WTC11 (cell line): ENCODE data around the gene ATXN10. TPM values are rescaled to one million over a fixed set of nuclear protein-coding genes. Genes with fewer than 3 reads are reported as not detected.

Experiments
- ATAC-seq: fragments of 200-7000 bp; cut with Tn5 transposase; 2 replicates; pipeline ENCODE4 v1.10.0; 2021; ENCODE audit warnings: mild to moderate bottlenecking, moderate library complexity
- CTCF ChIA-PET: fragments of 300-600 bp; sonication (Branson Sonifier 250); formaldehyde crosslinking; loops from one replicate; lab custom pipeline; 2021; ENCODE audit warnings: antibody characterized with exemption; lab: Charles Lee
- POLR2A ChIA-PET: fragments of 350-600 bp; sonication (Branson Sonifier 250); formaldehyde crosslinking; loops from one replicate; lab custom pipeline; 2021; ENCODE audit warnings: antibody characterized with exemption; lab: Charles Lee
- DNase-seq: peaks from one replicate; pipeline ENCODE4 v3.0.0; 2021; ENCODE audit warnings: low spot score
- H3K27ac Mint-ChIP-seq: 2 replicates; pipeline ENCODE4 v1.8.0; 2021; ENCODE audit warnings: mixed read lengths
- H3K27me3 Mint-ChIP-seq: 2 replicates; pipeline ENCODE4 v1.8.0; 2021; ENCODE audit warnings: low read depth, mild to moderate bottlenecking, moderate library complexity, mixed read lengths
- H3K36me3 Mint-ChIP-seq: 2 replicates; pipeline ENCODE4 v1.8.0; 2021; ENCODE audit warnings: mixed read lengths
- H3K4me1 Mint-ChIP-seq: 2 replicates; pipeline ENCODE4 v1.8.0; 2022; ENCODE audit warnings: mixed read lengths
- H3K4me3 Mint-ChIP-seq: 2 replicates; pipeline ENCODE4 v1.8.0; 2021; ENCODE audit warnings: mild to moderate bottlenecking, moderate library complexity, mixed read lengths
- H3K9me3 Mint-ChIP-seq: 2 replicates; pipeline ENCODE4 v1.8.0; 2021; ENCODE audit warnings: mixed read lengths
- CREB1 ChIP-seq: sonication (generic); formaldehyde crosslinking; IDR thresholded peaks from 2 replicates; pipeline ENCODE4 v1.8.0; 2023; ENCODE audit warnings: mild to moderate bottlenecking, missing genetic modification reagents
- ESRRA ChIP-seq: sonication (generic); formaldehyde crosslinking; IDR thresholded peaks from 2 replicates; pipeline ENCODE4 v1.8.1; 2022; ENCODE audit warnings: mild to moderate bottlenecking, missing genetic modification reagents, borderline replicate concordance
- FOXJ3 ChIP-seq: sonication (generic); formaldehyde crosslinking; IDR thresholded peaks from 2 replicates; pipeline ENCODE4 v1.9.0; 2021; ENCODE audit warnings: missing genetic modification reagents, mild to moderate bottlenecking, borderline replicate concordance
- GABPB1 ChIP-seq: sonication (generic); formaldehyde crosslinking; IDR thresholded peaks from 2 replicates; pipeline ENCODE4 v1.8.1; 2023; ENCODE audit warnings: mild to moderate bottlenecking, missing genetic modification reagents
- KAT7 ChIP-seq: sonication (generic); formaldehyde crosslinking; IDR thresholded peaks from 2 replicates; pipeline ENCODE4 v1.8.1; 2023; ENCODE audit warnings: missing genetic modification reagents, mild to moderate bottlenecking, borderline replicate concordance
- MYBL2 ChIP-seq: sonication (generic); formaldehyde crosslinking; IDR thresholded peaks from 2 replicates; pipeline ENCODE4 v1.8.1; 2023; ENCODE audit warnings: mild to moderate bottlenecking, moderate library complexity, missing genetic modification reagents
- TEAD1 ChIP-seq: sonication (generic); formaldehyde crosslinking; IDR thresholded peaks from 2 replicates; pipeline ENCODE4 v1.8.0; 2022; ENCODE audit warnings: mild to moderate bottlenecking, missing genetic modification reagents
- ZBTB21 ChIP-seq: sonication (generic); formaldehyde crosslinking; IDR thresholded peaks from 2 replicates; pipeline ENCODE4 v1.8.1; 2023; ENCODE audit warnings: mild to moderate bottlenecking, missing genetic modification reagents, borderline replicate concordance
- ZNF138 ChIP-seq: sonication (generic); formaldehyde crosslinking; conservative IDR thresholded peaks from 2 replicates; pipeline ENCODE4 v1.8.1; 2022; ENCODE audit warnings: mild to moderate bottlenecking, moderate library complexity, missing genetic modification reagents
- ZNF671 ChIP-seq: fragments of 250-450 bp; sonication (Bioruptor Pico); IDR thresholded peaks from 2 replicates; pipeline ENCODE4 v1.8.0; 2021; ENCODE audit warnings: mild to moderate bottlenecking
- total RNA-seq: library from RNA; stranded (reverse); gene quantifications from 3 replicates; pipeline ENCODE4 v1.2.3, GENCODE V29; 2021
- TF ChIP-seq, protein P1 (sequence below): sonication (generic); formaldehyde crosslinking; IDR thresholded peaks from 2 replicates; pipeline ENCODE4 v1.8.0; 2023; ENCODE audit warnings: mild to moderate bottlenecking, missing genetic modification reagents
- TF ChIP-seq, protein P2 (sequence below): sonication (generic); formaldehyde crosslinking; IDR thresholded peaks from 2 replicates; pipeline ENCODE4 v1.8.1; 2023; ENCODE audit warnings: mild to moderate bottlenecking, missing genetic modification reagents, moderate library complexity
- TF ChIP-seq, protein P3 (sequence below): sonication (generic); formaldehyde crosslinking; IDR thresholded peaks from 2 replicates; pipeline ENCODE4 v1.8.1; 2022; ENCODE audit warnings: mild to moderate bottlenecking, moderate library complexity, missing genetic modification reagents
- TF ChIP-seq, protein P4 (sequence below): sonication (generic); formaldehyde crosslinking; IDR thresholded peaks from 2 replicates; pipeline ENCODE4 v1.8.1; 2023; ENCODE audit warnings: mild to moderate bottlenecking, missing genetic modification reagents, borderline replicate concordance
- TF ChIP-seq, protein P5 (sequence below): sonication (generic); formaldehyde crosslinking; conservative IDR thresholded peaks from 2 replicates; pipeline ENCODE4 v1.8.1; 2023; ENCODE audit warnings: mild to moderate bottlenecking, low read depth, missing genetic modification reagents, moderate library complexity
- TF ChIP-seq, protein P6 (sequence below): sonication (generic); formaldehyde crosslinking; IDR thresholded peaks from 2 replicates; pipeline ENCODE4 v1.8.1; 2023; ENCODE audit warnings: mild to moderate bottlenecking, missing genetic modification reagents
- TF ChIP-seq, protein P7 (sequence below): fragments of 250-450 bp; sonication (Bioruptor Pico); IDR thresholded peaks from 2 replicates; pipeline ENCODE4 v1.9.0; 2021; ENCODE audit warnings: mild to moderate bottlenecking

The ATXN10 gene
- total RNA-seq, 1 experiment from 2014 or later, result 185 TPM

DNA sequence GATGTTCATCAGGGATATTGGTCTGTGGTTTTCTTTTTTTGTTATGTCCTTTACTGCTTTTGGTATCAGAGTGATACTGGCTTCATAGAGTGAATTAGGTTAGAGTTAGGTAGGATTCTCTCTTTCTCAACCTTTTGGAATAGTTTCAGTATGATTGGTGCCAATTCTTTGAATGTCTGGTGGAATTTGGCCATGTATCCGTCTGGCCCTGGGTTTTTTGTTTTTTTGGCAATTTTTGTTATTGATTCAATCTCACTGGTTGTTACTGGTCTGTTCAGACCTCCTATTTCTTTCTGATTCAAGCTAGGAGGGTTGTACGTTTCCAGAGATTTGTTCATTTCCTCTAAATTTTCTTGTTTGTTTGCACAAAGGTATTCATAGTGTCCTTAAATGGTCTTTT is 54.4 kb downstream of the ATXN10 start:
- no peak for DNase-seq
- TF ChIP-seq FOXJ3 (CRISPR knock-in tag), result no peak
- TF ChIP-seq, protein P1, sequence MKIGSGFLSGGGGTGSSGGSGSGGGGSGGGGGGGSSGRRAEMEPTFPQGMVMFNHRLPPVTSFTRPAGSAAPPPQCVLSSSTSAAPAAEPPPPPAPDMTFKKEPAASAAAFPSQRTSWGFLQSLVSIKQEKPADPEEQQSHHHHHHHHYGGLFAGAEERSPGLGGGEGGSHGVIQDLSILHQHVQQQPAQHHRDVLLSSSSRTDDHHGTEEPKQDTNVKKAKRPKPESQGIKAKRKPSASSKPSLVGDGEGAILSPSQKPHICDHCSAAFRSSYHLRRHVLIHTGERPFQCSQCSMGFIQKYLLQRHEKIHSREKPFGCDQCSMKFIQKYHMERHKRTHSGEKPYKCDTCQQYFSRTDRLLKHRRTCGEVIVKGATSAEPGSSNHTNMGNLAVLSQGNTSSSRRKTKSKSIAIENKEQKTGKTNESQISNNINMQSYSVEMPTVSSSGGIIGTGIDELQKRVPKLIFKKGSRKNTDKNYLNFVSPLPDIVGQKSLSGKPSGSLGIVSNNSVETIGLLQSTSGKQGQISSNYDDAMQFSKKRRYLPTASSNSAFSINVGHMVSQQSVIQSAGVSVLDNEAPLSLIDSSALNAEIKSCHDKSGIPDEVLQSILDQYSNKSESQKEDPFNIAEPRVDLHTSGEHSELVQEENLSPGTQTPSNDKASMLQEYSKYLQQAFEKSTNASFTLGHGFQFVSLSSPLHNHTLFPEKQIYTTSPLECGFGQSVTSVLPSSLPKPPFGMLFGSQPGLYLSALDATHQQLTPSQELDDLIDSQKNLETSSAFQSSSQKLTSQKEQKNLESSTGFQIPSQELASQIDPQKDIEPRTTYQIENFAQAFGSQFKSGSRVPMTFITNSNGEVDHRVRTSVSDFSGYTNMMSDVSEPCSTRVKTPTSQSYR (CRISPR knock-in tag), result no peak
- no peaks in the 10 kb centered on the region for H3K9me3 Mint-ChIP-seq
- peaks cover 5% of the 10 kb centered on the region; the same call in 1 of the 2 replicates for H3K36me3 Mint-ChIP-seq
- peak overlapping the region; percentile 16; the same call in 1 of the 2 replicates for H3K27ac Mint-ChIP-seq
- H3K27me3 Mint-ChIP-seq, result no peaks in the 10 kb centered on the region
- ATAC-seq, result no peak
- POLR2A ChIA-PET, result no interaction called here
- H3K4me1 Mint-ChIP-seq, result peaks cover 16% of the 10 kb centered on the region
- no peak overlapping the region for H3K4me3 Mint-ChIP-seq
- CTCF ChIA-PET, result no interaction called here

DNA sequence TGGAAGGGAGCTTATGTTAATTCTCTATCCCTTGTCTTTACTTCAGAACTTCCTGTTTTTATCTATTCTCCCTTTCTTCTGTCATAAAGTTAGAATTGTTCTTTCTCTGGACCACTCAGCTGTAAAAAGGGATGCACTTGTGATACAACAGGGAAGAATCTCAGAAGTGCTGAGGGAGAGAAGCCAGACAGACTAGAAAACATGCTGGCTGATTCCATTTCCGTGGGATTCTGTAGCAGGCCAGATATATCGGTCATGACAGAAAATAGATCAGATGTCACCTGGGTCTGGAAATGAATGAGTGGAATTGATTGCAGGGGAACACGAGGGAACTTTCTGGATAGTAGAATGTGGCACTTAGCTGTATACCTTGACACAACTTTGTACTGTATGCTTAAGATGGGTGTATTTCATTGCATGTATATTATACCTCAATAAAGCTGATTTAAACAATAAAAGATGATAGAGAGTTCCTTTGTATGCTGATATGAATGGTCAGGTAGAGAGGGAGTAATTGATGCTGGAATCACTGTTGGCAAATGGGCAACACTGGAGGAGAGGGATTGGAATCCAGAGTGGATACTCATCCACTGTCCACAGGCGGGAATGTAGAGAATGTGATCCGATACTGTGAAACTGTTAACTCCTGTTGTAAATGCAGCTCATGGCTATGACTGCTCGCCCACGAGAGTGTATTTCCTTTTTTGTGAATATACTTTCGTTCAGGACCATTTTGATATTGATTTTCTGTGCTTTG is 59.6 kb downstream of the ATXN10 start:
- ChIA-PET CTCF (interaction anchor here (1.0 to 2.7 kb wide), 8 partner anchors 21 to 238 kb away, joined by 3 to 10 read pairs (median 4); partner anchors contain the start of gene ATXN10), POLR2A (no interaction called here)
- peaks cover 12% of the 10 kb centered on the region for H3K4me1 Mint-ChIP-seq
- peak overlapping the region; percentile 92 for H3K27ac Mint-ChIP-seq
- H3K4me3 Mint-ChIP-seq, result no peak overlapping the region
- peak; percentile 46; the same call in 1 of the 2 replicates for ATAC-seq
- no peaks in the 10 kb centered on the region for H3K9me3 Mint-ChIP-seq
- DNase-seq, result no peak
- 0 out of 2 replicates have a peak, but pooled peaks cover 2% of the 10 kb centered on the region for H3K36me3 Mint-ChIP-seq
- no peaks in the 10 kb centered on the region for H3K27me3 Mint-ChIP-seq
- TF ChIP-seq MYBL2 (CRISPR knock-in tag) (no peak), ZBTB21 (CRISPR knock-in tag) (no peak), ZNF671 (CRISPR knock-in tag) (no peak), ZNF138 (CRISPR knock-in tag) (no peak), TEAD1 (CRISPR knock-in tag) (no peak), GABPB1 (CRISPR knock-in tag) (no peak), CREB1 (CRISPR knock-in tag) (no peak), KAT7 (CRISPR knock-in tag) (no peak), ESRRA (CRISPR knock-in tag) (no peak)
- TF ChIP-seq, protein P2, sequence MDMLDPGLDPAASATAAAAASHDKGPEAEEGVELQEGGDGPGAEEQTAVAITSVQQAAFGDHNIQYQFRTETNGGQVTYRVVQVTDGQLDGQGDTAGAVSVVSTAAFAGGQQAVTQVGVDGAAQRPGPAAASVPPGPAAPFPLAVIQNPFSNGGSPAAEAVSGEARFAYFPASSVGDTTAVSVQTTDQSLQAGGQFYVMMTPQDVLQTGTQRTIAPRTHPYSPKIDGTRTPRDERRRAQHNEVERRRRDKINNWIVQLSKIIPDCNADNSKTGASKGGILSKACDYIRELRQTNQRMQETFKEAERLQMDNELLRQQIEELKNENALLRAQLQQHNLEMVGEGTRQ, result no peak
- TF ChIP-seq, protein P3, sequence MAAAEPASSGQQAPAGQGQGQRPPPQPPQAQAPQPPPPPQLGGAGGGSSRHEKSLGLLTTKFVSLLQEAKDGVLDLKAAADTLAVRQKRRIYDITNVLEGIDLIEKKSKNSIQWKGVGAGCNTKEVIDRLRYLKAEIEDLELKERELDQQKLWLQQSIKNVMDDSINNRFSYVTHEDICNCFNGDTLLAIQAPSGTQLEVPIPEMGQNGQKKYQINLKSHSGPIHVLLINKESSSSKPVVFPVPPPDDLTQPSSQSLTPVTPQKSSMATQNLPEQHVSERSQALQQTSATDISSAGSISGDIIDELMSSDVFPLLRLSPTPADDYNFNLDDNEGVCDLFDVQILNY (CRISPR knock-in tag), result no peak
- TF ChIP-seq, protein P4, sequence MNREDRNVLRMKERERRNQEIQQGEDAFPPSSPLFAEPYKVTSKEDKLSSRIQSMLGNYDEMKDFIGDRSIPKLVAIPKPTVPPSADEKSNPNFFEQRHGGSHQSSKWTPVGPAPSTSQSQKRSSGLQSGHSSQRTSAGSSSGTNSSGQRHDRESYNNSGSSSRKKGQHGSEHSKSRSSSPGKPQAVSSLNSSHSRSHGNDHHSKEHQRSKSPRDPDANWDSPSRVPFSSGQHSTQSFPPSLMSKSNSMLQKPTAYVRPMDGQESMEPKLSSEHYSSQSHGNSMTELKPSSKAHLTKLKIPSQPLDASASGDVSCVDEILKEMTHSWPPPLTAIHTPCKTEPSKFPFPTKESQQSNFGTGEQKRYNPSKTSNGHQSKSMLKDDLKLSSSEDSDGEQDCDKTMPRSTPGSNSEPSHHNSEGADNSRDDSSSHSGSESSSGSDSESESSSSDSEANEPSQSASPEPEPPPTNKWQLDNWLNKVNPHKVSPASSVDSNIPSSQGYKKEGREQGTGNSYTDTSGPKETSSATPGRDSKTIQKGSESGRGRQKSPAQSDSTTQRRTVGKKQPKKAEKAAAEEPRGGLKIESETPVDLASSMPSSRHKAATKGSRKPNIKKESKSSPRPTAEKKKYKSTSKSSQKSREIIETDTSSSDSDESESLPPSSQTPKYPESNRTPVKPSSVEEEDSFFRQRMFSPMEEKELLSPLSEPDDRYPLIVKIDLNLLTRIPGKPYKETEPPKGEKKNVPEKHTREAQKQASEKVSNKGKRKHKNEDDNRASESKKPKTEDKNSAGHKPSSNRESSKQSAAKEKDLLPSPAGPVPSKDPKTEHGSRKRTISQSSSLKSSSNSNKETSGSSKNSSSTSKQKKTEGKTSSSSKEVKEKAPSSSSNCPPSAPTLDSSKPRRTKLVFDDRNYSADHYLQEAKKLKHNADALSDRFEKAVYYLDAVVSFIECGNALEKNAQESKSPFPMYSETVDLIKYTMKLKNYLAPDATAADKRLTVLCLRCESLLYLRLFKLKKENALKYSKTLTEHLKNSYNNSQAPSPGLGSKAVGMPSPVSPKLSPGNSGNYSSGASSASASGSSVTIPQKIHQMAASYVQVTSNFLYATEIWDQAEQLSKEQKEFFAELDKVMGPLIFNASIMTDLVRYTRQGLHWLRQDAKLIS, result no peak
- TF ChIP-seq, protein P5, sequence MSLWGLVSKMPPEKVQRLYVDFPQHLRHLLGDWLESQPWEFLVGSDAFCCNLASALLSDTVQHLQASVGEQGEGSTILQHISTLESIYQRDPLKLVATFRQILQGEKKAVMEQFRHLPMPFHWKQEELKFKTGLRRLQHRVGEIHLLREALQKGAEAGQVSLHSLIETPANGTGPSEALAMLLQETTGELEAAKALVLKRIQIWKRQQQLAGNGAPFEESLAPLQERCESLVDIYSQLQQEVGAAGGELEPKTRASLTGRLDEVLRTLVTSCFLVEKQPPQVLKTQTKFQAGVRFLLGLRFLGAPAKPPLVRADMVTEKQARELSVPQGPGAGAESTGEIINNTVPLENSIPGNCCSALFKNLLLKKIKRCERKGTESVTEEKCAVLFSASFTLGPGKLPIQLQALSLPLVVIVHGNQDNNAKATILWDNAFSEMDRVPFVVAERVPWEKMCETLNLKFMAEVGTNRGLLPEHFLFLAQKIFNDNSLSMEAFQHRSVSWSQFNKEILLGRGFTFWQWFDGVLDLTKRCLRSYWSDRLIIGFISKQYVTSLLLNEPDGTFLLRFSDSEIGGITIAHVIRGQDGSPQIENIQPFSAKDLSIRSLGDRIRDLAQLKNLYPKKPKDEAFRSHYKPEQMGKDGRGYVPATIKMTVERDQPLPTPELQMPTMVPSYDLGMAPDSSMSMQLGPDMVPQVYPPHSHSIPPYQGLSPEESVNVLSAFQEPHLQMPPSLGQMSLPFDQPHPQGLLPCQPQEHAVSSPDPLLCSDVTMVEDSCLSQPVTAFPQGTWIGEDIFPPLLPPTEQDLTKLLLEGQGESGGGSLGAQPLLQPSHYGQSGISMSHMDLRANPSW (CRISPR knock-in tag), result no peak
- TF ChIP-seq, protein P6, sequence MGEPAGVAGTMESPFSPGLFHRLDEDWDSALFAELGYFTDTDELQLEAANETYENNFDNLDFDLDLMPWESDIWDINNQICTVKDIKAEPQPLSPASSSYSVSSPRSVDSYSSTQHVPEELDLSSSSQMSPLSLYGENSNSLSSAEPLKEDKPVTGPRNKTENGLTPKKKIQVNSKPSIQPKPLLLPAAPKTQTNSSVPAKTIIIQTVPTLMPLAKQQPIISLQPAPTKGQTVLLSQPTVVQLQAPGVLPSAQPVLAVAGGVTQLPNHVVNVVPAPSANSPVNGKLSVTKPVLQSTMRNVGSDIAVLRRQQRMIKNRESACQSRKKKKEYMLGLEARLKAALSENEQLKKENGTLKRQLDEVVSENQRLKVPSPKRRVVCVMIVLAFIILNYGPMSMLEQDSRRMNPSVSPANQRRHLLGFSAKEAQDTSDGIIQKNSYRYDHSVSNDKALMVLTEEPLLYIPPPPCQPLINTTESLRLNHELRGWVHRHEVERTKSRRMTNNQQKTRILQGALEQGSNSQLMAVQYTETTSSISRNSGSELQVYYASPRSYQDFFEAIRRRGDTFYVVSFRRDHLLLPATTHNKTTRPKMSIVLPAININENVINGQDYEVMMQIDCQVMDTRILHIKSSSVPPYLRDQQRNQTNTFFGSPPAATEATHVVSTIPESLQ (CRISPR knock-in tag), result no peak
- TF ChIP-seq, protein P7, sequence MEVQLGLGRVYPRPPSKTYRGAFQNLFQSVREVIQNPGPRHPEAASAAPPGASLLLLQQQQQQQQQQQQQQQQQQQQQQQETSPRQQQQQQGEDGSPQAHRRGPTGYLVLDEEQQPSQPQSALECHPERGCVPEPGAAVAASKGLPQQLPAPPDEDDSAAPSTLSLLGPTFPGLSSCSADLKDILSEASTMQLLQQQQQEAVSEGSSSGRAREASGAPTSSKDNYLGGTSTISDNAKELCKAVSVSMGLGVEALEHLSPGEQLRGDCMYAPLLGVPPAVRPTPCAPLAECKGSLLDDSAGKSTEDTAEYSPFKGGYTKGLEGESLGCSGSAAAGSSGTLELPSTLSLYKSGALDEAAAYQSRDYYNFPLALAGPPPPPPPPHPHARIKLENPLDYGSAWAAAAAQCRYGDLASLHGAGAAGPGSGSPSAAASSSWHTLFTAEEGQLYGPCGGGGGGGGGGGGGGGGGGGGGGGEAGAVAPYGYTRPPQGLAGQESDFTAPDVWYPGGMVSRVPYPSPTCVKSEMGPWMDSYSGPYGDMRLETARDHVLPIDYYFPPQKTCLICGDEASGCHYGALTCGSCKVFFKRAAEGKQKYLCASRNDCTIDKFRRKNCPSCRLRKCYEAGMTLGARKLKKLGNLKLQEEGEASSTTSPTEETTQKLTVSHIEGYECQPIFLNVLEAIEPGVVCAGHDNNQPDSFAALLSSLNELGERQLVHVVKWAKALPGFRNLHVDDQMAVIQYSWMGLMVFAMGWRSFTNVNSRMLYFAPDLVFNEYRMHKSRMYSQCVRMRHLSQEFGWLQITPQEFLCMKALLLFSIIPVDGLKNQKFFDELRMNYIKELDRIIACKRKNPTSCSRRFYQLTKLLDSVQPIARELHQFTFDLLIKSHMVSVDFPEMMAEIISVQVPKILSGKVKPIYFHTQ (CRISPR knock-in tag), result no peak
